Body of pancreas (tissue), 4 donors: Measurements from ENCODE around the gene CCDC33. TPM values are rescaled to one million over a fixed set of nuclear protein-coding genes. Genes with fewer than 3 reads are reported as not detected.

ENCODE experiments used
- ATAC-seq: fragments of 150-250 bp; one replicate; pipeline ENCODE4 v1.9.1; 2016
- DNase-seq, 4 donors: peaks; one replicate each; pipeline ENCODE4 v3.0.0-alpha.2; 2019
- H3K27ac ChIP-seq, 4 donors: fragments of 200-600 bp; sonication (generic); 1 replicate in 3 of 4; 2 replicates in 1 of 4; pipeline versions ENCODE4 v1.5.1 to v1.6.1; 2016 to 2019; ENCODE audit warnings: mild to moderate bottlenecking in 1 of 4, mixed read lengths in 1 of 4, moderate library complexity in 1 of 4
- H3K27me3 ChIP-seq, 2 donors: fragments of 200-600 bp; sonication (generic); one replicate each; pipeline ENCODE4 v1.6.0; 2016; ENCODE audit warnings: mild to moderate bottlenecking in 1 of 2
- H3K36me3 ChIP-seq, 2 donors: fragments of 200-600 bp; sonication (generic); replicated peaks in 1 of 2; 2 replicates each; pipeline ENCODE4 v1.5.1; 2016; ENCODE audit warnings: low read depth in 2 of 2; ENCODE audit not compliant: insufficient read depth in 1 of 2
- H3K4me1 ChIP-seq: fragments of 200-600 bp; sonication (generic); one replicate; pipeline ENCODE4 v1.6.0; 2016
- H3K4me3 ChIP-seq, 2 donors: fragments of 200-600 bp; sonication (generic); 1 replicate in 1 of 2; 2 replicates in 1 of 2; pipeline ENCODE4 v1.5.1; 2016 to 2019
- H3K9me3 ChIP-seq, 3 donors: fragments of 200-600 bp; sonication (generic); 1 replicate in 2 of 3; 2 replicates in 1 of 3; pipeline ENCODE4 v1.5.1; 2016
- POLR2A ChIP-seq, 3 donors: fragments of 450-650 bp; IDR thresholded peaks; one replicate each; pipeline ENCODE4 v1.6.1; 2016; ENCODE audit warnings: antibody characterized with exemption in 3 of 3, mild to moderate bottlenecking in 2 of 3
- WGBS, 2 donors: methylation state at CpG; one replicate each; pipeline ENCODE4 v1.1.5; 2017; 5-methylcytosine and 5-hydroxymethylcytosine counted together
- intact Hi-C: fragments of 100-400 bp; cut with DNase I; formaldehyde crosslinking; loops from one replicate; pipeline ENCODE4 v1.15.1; 2023
- total RNA-seq, 2 donors: library from RNA; depleted of rRNA; stranded (reverse); fragments of >200 nt; gene quantifications; one replicate each; pipeline ENCODE4 v1.1.0, GENCODE V29; 2016
- TF ChIP-seq, protein P1 (sequence below), 7 experiments: fragments of 450-650 bp in 4 of 7; fragments of 200-600 bp in 3 of 7; sonication (generic) in 3 of 7; IDR thresholded peaks; one replicate each; pipeline ENCODE4 v1.5.1; 2016 to 2019; ENCODE audit warnings: antibody characterized with exemption in 7 of 7

Gene CCDC33
- total RNA-seq, 2 donors from 2014 or later: not detected

DNA sequence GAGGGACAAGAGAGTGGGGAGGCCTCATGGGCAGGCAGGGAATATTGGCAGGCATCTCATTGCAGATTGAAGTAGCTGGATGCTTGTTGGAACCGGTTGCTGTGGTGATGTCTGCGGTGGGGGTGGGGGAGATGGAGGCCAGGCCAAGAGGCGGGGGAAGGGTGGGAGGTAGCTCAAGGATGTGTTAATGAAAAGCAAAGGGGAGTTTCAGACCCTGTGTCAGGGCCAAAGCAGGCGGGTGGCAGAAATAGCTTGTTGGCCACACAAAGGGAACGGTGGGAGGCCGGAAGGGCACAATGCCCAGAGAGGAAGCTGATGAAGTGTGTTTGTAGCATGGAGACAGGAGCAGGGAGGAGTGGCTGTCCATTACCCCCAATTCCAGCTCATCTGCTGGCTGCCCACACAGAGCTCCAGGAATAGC, 28.0 kb downstream of the CCDC33 start:
- intact Hi-C loops: no loop called here
- WGBS, 2 donors: 30 to 32% methylated on average over 6 of the region's 6 CpGs
- DNase-seq (no peak), ATAC-seq (no peak)
- H3K9me3 ChIP-seq: no peaks in the 10 kb centered on the region
- no peak overlapping the region for H3K4me3 ChIP-seq
- no peaks in the 10 kb centered on the region for H3K36me3 ChIP-seq
- H3K27ac ChIP-seq: no peak overlapping the region
- TF ChIP-seq POLR2A (IDR thresholded peaks at IDR 0.05): no peak
- TF ChIP-seq, protein P1, sequence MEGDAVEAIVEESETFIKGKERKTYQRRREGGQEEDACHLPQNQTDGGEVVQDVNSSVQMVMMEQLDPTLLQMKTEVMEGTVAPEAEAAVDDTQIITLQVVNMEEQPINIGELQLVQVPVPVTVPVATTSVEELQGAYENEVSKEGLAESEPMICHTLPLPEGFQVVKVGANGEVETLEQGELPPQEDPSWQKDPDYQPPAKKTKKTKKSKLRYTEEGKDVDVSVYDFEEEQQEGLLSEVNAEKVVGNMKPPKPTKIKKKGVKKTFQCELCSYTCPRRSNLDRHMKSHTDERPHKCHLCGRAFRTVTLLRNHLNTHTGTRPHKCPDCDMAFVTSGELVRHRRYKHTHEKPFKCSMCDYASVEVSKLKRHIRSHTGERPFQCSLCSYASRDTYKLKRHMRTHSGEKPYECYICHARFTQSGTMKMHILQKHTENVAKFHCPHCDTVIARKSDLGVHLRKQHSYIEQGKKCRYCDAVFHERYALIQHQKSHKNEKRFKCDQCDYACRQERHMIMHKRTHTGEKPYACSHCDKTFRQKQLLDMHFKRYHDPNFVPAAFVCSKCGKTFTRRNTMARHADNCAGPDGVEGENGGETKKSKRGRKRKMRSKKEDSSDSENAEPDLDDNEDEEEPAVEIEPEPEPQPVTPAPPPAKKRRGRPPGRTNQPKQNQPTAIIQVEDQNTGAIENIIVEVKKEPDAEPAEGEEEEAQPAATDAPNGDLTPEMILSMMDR (IDR thresholded peaks at IDR 0.05): no peak
- H3K4me1 ChIP-seq: no peaks in the 10 kb centered on the region
- H3K27me3 ChIP-seq: no peaks in the 10 kb centered on the region

DNA sequence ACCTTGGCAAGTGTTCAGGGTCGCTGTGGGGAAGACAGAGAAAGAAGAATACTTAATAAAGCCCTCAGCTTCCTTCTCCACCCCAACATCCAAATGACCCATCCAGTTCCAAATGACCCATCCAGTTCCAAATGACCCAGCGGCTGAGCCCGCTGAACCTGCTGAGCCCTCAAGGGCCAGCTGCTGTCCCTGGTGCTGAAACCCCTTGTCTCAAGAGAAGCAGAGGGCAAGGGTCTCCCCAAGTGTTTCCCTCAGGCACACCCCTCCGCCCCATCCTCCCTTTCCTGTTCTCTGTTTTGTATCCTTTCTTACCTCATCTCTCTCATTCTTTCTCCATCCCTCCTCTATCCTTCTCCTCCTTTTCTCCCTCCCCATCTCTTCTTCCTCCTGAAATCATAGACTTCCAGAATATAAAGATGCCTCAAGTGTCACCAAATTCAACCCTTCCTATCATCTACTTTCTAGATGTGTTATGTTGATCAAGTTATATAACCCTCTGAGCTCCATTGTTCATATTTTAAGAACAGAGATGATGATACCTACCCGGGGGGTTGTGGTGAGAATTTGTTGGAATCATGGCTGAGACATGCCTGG, 29.0 kb downstream of the CCDC33 start:
- TF ChIP-seq POLR2A (IDR thresholded peaks at IDR 0.05): no peak
- TF ChIP-seq, protein P1 (IDR thresholded peaks at IDR 0.05): no peak
- H3K9me3 ChIP-seq: no peaks in the 10 kb centered on the region
- peak in 1 of 4 donors; percentile 14 for DNase-seq
- H3K4me3 ChIP-seq: no peak overlapping the region
- H3K27ac ChIP-seq: no peak overlapping the region
- H3K4me1 ChIP-seq: no peaks in the 10 kb centered on the region
- no peaks in the 10 kb centered on the region for H3K27me3 ChIP-seq
- WGBS, 2 donors: 26% methylated on average over 5 of the region's 5 CpGs
- ATAC-seq: no peak
- no peaks in the 10 kb centered on the region for H3K36me3 ChIP-seq
- intact Hi-C loops: no loop called here

DNA sequence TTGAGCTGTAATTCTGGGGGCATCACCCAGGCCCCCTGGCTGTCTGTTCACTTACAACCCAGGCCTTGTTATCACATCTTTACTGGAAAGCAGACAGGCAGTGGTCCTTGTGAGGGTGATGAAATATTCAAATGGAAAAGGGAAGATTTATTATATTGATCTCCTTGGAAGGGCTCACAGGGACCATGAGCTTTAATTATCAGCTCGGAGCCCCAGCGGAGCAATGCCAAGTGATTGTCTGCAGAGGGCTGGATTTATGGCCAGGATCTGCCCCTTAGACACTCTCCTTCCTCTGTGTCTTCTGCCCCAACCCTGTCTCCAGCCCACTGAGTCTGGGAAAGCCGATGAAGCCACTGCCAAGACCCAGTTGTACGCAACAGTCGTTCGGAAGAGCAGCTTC, 31.9 kb downstream of the CCDC33 start:
- DNase-seq (no peak), ATAC-seq (no peak)
- no peak overlapping the region for H3K4me3 ChIP-seq
- H3K4me1 ChIP-seq: no peaks in the 10 kb centered on the region
- no peaks in the 10 kb centered on the region for H3K36me3 ChIP-seq
- H3K27me3 ChIP-seq: no peaks in the 10 kb centered on the region
- no peak overlapping the region for H3K27ac ChIP-seq
- intact Hi-C loops: no loop called here
- no peaks in the 10 kb centered on the region for H3K9me3 ChIP-seq
- TF ChIP-seq POLR2A (IDR thresholded peaks at IDR 0.05): no peak
- TF ChIP-seq, protein P1 (IDR thresholded peaks at IDR 0.05): no peak
- WGBS, 2 donors: 77 to 78% methylated on average over 6 of the region's 6 CpGs

DNA sequence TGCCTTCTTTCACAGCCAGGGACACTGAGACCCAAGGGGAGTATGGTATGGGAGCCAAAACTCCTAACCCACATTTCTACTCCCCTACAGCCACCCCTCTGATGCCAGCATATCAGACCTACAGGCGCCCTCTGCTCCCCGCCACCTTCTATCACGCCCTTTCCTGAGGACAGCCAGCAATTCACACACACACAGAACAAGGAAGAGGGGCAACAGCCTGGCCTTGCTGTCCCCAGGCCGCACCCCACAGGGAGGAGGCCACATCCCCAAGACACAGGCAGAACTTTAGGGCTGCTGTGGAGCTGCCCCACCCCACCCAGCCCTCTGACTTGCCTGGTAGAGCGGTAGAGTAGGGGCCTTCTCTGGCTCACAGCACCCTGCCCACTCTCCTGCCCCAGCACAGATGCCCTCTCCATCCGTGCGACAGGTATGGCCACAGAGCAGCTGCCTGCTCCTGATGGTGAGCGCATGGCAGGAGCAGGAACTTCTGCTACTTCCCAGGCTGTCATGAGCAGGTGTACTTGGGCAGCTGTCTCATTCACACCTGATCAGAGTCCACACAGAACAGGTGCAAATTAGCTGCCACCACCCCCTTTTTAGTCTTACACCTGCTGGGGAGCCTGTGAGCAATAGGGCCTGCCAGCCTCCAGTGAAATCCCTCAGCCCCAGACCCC, 33.4 kb downstream of the CCDC33 start:
- TF ChIP-seq POLR2A (IDR thresholded peaks at IDR 0.05): no peak
- intact Hi-C loops: no loop called here
- Histone ChIP-seq H3K9me3 (no peaks in the 10 kb centered on the region), H3K27me3 (no peaks in the 10 kb centered on the region), H3K36me3 (no peaks in the 10 kb centered on the region), H3K4me3 (no peak overlapping the region), H3K4me1 (no peaks in the 10 kb centered on the region), H3K27ac (no peak overlapping the region)
- no peak for ATAC-seq
- WGBS, 2 donors: 68 to 72% methylated on average over 7 to 8 of the region's 8 CpGs
- DNase-seq: peak in 1 of 4 donors; percentile 19

- H3K27me3 ChIP-seq: no peaks in the 10 kb centered on the region
- H3K4me1 ChIP-seq: no peaks in the 10 kb centered on the region
- DNase-seq: no peak
- no peak for ATAC-seq
- H3K36me3 ChIP-seq: no peaks in the 10 kb centered on the region
- intact Hi-C loops: no loop called here
- H3K4me3 ChIP-seq: no peak overlapping the region
- no peak overlapping the region for H3K27ac ChIP-seq
- 79 to 81% methylated on average over 6 of the region's 6 CpGs for WGBS, 2 donors
- TF ChIP-seq POLR2A (IDR thresholded peaks at IDR 0.05): no peak
- TF ChIP-seq, protein P1 (IDR thresholded peaks at IDR 0.05): no peak
- H3K9me3 ChIP-seq: no peaks in the 10 kb centered on the region
Observed at GRCh38 chr15:74270155-74270554, 34.0 kb downstream of the CCDC33 start.
